SK-N-SH treated with all-trans-retinoic acid at 6 μM for 48 hours (cell line): ENCODE results near the gene SORCS2.

Experiments used
- ATAC-seq: fragments of 200-7000 bp; cut with Tn5 transposase; 3 replicates; pipeline ENCODE4 v1.9.1; 2020; ENCODE audit warnings: mild to moderate bottlenecking, moderate library complexity
- ARNTL ChIP-seq: fragments of 450-650 bp; formaldehyde crosslinking; IDR thresholded peaks from 2 replicates; pipeline ENCODE4 v1.5.0; 2020; ENCODE audit warnings: low read depth, mild to moderate bottlenecking, moderate library complexity, borderline replicate concordance
- BACH2 ChIP-seq: fragments of 250-450 bp; sonication (Bioruptor Pico); IDR thresholded peaks from 2 replicates; pipeline ENCODE4 v1.9.0; 2021; ENCODE audit warnings: mild to moderate bottlenecking, borderline replicate concordance
- CREB5 ChIP-seq: fragments of 250-450 bp; sonication (Bioruptor Pico); IDR thresholded peaks from 2 replicates; pipeline ENCODE4 v1.5.1; 2020; ENCODE audit warnings: low read depth, mild to moderate bottlenecking, moderate library complexity
- CSDC2 ChIP-seq: fragments of 250-450 bp; sonication (Bioruptor Pico); IDR thresholded peaks from 2 replicates; pipeline ENCODE4 v1.5.0; 2020; ENCODE audit warnings: mild to moderate bottlenecking, moderate library complexity
- CSRNP3 ChIP-seq: fragments of 250-450 bp; sonication (Bioruptor Pico); IDR thresholded peaks from 2 replicates; pipeline ENCODE4 v1.5.1; 2021; ENCODE audit warnings: mild to moderate bottlenecking, moderate library complexity
- ESRRG ChIP-seq: fragments of 250-450 bp; sonication (Bioruptor Pico); IDR thresholded peaks from 2 replicates; pipeline ENCODE4 v1.6.1; 2021; ENCODE audit warnings: mild to moderate bottlenecking
- GLIS3 ChIP-seq: fragments of 250-450 bp; sonication (Bioruptor Pico); IDR thresholded peaks from 2 replicates; pipeline ENCODE4 v1.5.0; 2020; ENCODE audit warnings: mild to moderate bottlenecking, moderate library complexity
- ISL1 ChIP-seq: fragments of 250-450 bp; sonication (Bioruptor Pico); IDR thresholded peaks from 2 replicates; pipeline ENCODE4 v2.1.2; 2022; ENCODE audit warnings: mild to moderate bottlenecking, moderate library complexity
- OSR1 ChIP-seq: fragments of 250-450 bp; sonication (Bioruptor Pico); IDR thresholded peaks from 2 replicates; pipeline ENCODE4 v1.8.0; 2022; ENCODE audit warnings: moderate library complexity, mild to moderate bottlenecking, inconsistent platforms
- PATZ1 ChIP-seq: fragments of 250-450 bp; sonication (Bioruptor Pico); IDR thresholded peaks from 2 replicates; pipeline ENCODE4 v1.8.0; 2020; ENCODE audit warnings: mild to moderate bottlenecking, moderate library complexity, borderline replicate concordance
- PPARA ChIP-seq: fragments of 250-450 bp; sonication (Bioruptor Pico); IDR thresholded peaks from 2 replicates; pipeline ENCODE4 v1.5.0; 2020; ENCODE audit warnings: mild to moderate bottlenecking, borderline replicate concordance
- SNAI2 ChIP-seq: fragments of 250-450 bp; sonication (Bioruptor Pico); IDR thresholded peaks from 2 replicates; pipeline ENCODE4 v1.5.0; 2020; ENCODE audit warnings: mild to moderate bottlenecking, moderate library complexity
- TCF4 ChIP-seq: fragments of 250-450 bp; sonication (Bioruptor Pico); IDR thresholded peaks from 2 replicates; pipeline ENCODE4 v1.8.0; 2021; ENCODE audit warnings: mild to moderate bottlenecking, moderate library complexity, borderline replicate concordance
- TOX ChIP-seq: fragments of 250-450 bp; sonication (Bioruptor Pico); IDR thresholded peaks from 2 replicates; pipeline ENCODE4 v1.8.0; 2021; ENCODE audit warnings: mild to moderate bottlenecking, moderate library complexity, borderline replicate concordance
- TSHZ2 ChIP-seq: fragments of 250-450 bp; sonication (Bioruptor Pico); IDR thresholded peaks from 2 replicates; pipeline ENCODE4 v1.5.0; 2020; ENCODE audit warnings: mild to moderate bottlenecking, moderate library complexity
- ZC3H10 ChIP-seq: fragments of 250-450 bp; sonication (Bioruptor Pico); IDR thresholded peaks from 2 replicates; pipeline ENCODE4 v1.5.1; 2021; ENCODE audit warnings: mild to moderate bottlenecking, moderate library complexity
- ZFP3 ChIP-seq: fragments of 250-450 bp; sonication (Bioruptor Pico); IDR thresholded peaks from 2 replicates; pipeline ENCODE4 v1.5.0; 2020; ENCODE audit warnings: mild to moderate bottlenecking, moderate library complexity
- ZFP30 ChIP-seq: fragments of 450-650 bp; formaldehyde crosslinking; IDR thresholded peaks from 2 replicates; pipeline ENCODE4 v1.5.0; 2022; ENCODE audit warnings: mild to moderate bottlenecking, moderate library complexity
- ZNF565 ChIP-seq: fragments of 450-650 bp; formaldehyde crosslinking; conservative IDR thresholded peaks from 2 replicates; pipeline ENCODE4 v1.5.0; 2020; ENCODE audit warnings: low read depth, mild to moderate bottlenecking, moderate library complexity
- ZNF70 ChIP-seq: fragments of 450-650 bp; formaldehyde crosslinking; IDR thresholded peaks from 2 replicates; pipeline ENCODE4 v1.5.0; 2020; ENCODE audit warnings: mild to moderate bottlenecking, moderate library complexity
- ZNF8 ChIP-seq: fragments of 450-650 bp; formaldehyde crosslinking; IDR thresholded peaks from 2 replicates; pipeline ENCODE4 v1.5.0; 2020; ENCODE audit warnings: mild to moderate bottlenecking, moderate library complexity

The SORCS2 gene

GRCh38 chr4:7427361-7427760, 235.0 kb downstream of the SORCS2 start (continued):
- TF ChIP-seq PATZ1 (CRISPR knock-in tag), result no peak

GRCh38 chr4:7427831-7428260, 235.5 kb downstream of the SORCS2 start:
- no peak for TF ChIP-seq ZNF70 (CRISPR knock-in tag)
- TF ChIP-seq ESRRG (CRISPR knock-in tag), result no peak
- TF ChIP-seq ZNF565 (CRISPR knock-in tag), result no peak
- TF ChIP-seq GLIS3 (CRISPR knock-in tag), result no peak
- no peak for TF ChIP-seq ARNTL (CRISPR knock-in tag)
- no peak for TF ChIP-seq ZFP3 (CRISPR knock-in tag)
- ATAC-seq, result no peak

GRCh38 chr4:7428261-7429068, 236.1 kb downstream of the SORCS2 start:
- ATAC-seq, result no peak
- TF ChIP-seq ZFP30 (CRISPR knock-in tag) (no peak), CREB5 (CRISPR knock-in tag) (no peak)
- TF ChIP-seq, all 23 proteins: peak for 0

GRCh38 chr4:7429069-7429416, 236.7 kb downstream of the SORCS2 start:
- no peak for TF ChIP-seq CSRNP3 (CRISPR knock-in tag)
- no peak for TF ChIP-seq GLIS3 (CRISPR knock-in tag)
- no peak for TF ChIP-seq ZC3H10 (CRISPR knock-in tag)
- no peak for TF ChIP-seq BACH2 (CRISPR knock-in tag)
- no peak for TF ChIP-seq ZNF8 (CRISPR knock-in tag)
- TF ChIP-seq ISL1, result no peak
- no peak for TF ChIP-seq TCF4
- no peak for TF ChIP-seq CREB5 (CRISPR knock-in tag)
- no peak for TF ChIP-seq ZFP3 (CRISPR knock-in tag)
- TF ChIP-seq TOX (CRISPR knock-in tag), result no peak
- no peak for TF ChIP-seq ARNTL (CRISPR knock-in tag)
- TF ChIP-seq TSHZ2, result no peak
- TF ChIP-seq ZNF565 (CRISPR knock-in tag), result no peak
- no peak for TF ChIP-seq PATZ1 (CRISPR knock-in tag)
- no peak for TF ChIP-seq SNAI2 (CRISPR knock-in tag)
- TF ChIP-seq ESRRG (CRISPR knock-in tag), result no peak
- no peak for TF ChIP-seq PPARA (CRISPR knock-in tag)
- no peak for TF ChIP-seq OSR1 (CRISPR knock-in tag)
- no peak for TF ChIP-seq CSDC2 (CRISPR knock-in tag)
- TF ChIP-seq, all 23 proteins: peak for 0
- ATAC-seq, result no peak
